Measurements from ENCODE around the gene MAN1C1.

MAN1C1 gene

GRCh38 chr1:25615563-25616094, 962 bp upstream of the MAN1C1 start:
- Histone ChIP-seq H3K9me3 (ENCODE audit: insufficient read depth, low read length) (no peaks in the 10 kb centered on the region), H2AFZ (ENCODE audit: low read depth, low read length) (peak overlapping the region; percentile 64; the same call in 1 of the 2 replicates), H3K27ac (ENCODE audit: low read length) (no peak overlapping the region), H3K27me3 (ENCODE audit: low read depth, low read length) (peaks cover 61% of the 10 kb centered on the region), H3K4me3 (ENCODE audit: low read length) (peak overlapping the region; percentile 75), H3K36me3 (replicated peaks; ENCODE audit: low read depth, low read length) (no peaks in the 10 kb centered on the region), H3K9ac (ENCODE audit: low read length) (peak overlapping the region; percentile 56), H4K20me1 (ENCODE audit: insufficient read depth, low read length) (no peaks in the 10 kb centered on the region), H3K79me2 (ENCODE audit: low read length) (no peaks in the 10 kb centered on the region), H3K4me1 (ENCODE audit: low read length) (peaks cover 19% of the 10 kb centered on the region), H3K4me2 (ENCODE audit: low read length) (peak overlapping the region; percentile 77)
- TF ChIP-seq, protein P1, sequence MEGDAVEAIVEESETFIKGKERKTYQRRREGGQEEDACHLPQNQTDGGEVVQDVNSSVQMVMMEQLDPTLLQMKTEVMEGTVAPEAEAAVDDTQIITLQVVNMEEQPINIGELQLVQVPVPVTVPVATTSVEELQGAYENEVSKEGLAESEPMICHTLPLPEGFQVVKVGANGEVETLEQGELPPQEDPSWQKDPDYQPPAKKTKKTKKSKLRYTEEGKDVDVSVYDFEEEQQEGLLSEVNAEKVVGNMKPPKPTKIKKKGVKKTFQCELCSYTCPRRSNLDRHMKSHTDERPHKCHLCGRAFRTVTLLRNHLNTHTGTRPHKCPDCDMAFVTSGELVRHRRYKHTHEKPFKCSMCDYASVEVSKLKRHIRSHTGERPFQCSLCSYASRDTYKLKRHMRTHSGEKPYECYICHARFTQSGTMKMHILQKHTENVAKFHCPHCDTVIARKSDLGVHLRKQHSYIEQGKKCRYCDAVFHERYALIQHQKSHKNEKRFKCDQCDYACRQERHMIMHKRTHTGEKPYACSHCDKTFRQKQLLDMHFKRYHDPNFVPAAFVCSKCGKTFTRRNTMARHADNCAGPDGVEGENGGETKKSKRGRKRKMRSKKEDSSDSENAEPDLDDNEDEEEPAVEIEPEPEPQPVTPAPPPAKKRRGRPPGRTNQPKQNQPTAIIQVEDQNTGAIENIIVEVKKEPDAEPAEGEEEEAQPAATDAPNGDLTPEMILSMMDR (IDR thresholded peaks at IDR 0.05; ENCODE audit: low read depth, low read length), result no peak
- no peak for TF ChIP-seq EZH2phosphoT487 (IDR thresholded peaks at IDR 0.05; ENCODE audit: low read depth)

DNA sequence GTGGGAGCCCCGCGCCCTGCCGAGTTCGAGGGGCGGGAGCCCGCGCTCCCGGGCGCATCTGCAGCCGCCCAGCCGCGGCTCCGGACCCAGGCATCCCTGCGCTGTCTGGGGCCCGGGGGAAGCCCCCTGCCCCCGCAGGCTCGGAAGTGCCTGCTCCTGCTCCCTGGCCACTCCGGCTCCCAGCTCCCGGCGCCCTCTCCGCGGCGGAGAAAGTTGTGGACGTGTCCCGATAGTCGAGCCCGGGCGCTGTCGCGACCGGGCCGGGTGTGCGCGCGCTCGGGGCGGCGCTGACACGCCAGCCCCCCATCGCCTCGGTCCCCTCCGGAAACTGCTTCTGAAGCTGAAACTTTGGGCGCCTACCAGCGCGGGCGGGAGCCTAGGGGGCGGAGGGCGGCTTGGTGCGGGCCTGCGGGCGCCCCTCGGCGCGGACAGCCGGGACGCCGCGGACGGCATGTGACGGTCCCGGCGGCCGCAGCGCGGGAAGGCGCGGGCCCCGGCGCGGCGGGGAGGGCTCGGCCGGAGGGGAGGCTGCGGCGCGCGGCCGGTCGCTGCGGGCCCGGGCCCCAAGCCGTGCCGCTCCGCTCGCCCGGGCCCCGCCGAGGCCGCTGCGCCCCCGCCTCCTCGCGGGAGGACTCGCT, 515 bp downstream of the MAN1C1 start:
- H3K36me3 ChIP-seq (replicated peaks; ENCODE audit: low read depth, low read length), result no peaks in the 10 kb centered on the region
- peak overlapping the region; percentile 42 for H3K9ac ChIP-seq (ENCODE audit: low read length)
- no peak overlapping the region for H3K27ac ChIP-seq (ENCODE audit: low read length)
- peaks cover 54% of the 10 kb centered on the region for H3K27me3 ChIP-seq (ENCODE audit: low read depth, low read length)
- H3K4me1 ChIP-seq (ENCODE audit: low read length), result peaks cover 19% of the 10 kb centered on the region
- H3K4me2 ChIP-seq (ENCODE audit: low read length), result peak overlapping the region; percentile 76
- TF ChIP-seq, protein P1 (IDR thresholded peaks at IDR 0.05; ENCODE audit: low read depth, low read length), result no peak
- TF ChIP-seq EZH2phosphoT487 (IDR thresholded peaks at IDR 0.05; ENCODE audit: low read depth), result no peak
- no peaks in the 10 kb centered on the region for H3K79me2 ChIP-seq (ENCODE audit: low read length)
- H2AFZ ChIP-seq (ENCODE audit: low read depth, low read length), result no peak overlapping the region
- H3K9me3 ChIP-seq (ENCODE audit: insufficient read depth, low read length), result no peaks in the 10 kb centered on the region
- peak overlapping the region; percentile 77 for H3K4me3 ChIP-seq (ENCODE audit: low read length)
- no peaks in the 10 kb centered on the region for H4K20me1 ChIP-seq (ENCODE audit: insufficient read depth, low read length)

DNA sequence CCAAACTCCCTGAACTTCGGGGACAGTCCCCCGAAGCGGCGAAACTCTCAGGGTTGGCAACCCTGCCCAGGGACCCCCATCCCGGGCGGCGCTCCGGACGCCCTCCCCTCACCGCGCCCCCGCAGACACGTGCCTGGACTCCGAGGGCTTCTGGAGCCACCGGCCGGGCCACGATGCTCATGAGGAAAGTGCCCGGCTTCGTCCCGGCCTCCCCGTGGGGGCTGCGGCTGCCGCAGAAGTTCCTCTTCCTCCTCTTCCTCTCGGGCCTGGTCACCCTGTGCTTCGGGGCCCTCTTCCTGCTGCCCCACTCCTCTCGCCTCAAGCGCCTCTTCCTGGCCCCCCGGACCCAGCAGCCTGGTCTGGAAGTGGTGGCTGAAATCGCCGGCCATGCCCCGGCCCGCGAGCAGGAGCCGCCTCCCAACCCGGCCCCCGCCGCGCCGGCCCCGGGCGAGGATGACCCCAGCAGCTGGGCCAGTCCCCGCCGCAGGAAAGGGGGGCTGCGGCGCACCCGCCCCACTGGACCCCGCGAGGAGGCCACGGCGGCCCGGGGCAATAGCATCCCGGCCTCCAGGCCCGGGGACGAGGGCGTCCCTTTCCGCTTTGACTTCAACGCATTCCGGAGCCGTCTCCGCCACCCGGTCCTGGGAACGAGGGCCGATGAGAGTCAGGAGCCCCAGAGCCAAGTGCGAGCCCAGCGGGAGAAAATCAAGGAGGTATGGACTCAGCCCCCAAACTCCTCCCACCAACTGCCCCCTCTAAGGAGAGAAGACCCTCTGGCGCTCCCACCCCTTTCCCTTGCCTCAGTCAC, 1.2 kb downstream of the MAN1C1 start:
- Histone ChIP-seq H3K27ac (ENCODE audit: low read length) (no peak overlapping the region), H3K4me3 (ENCODE audit: low read length) (peak overlapping the region; percentile 68), H3K4me1 (ENCODE audit: low read length) (peaks cover 19% of the 10 kb centered on the region), H3K9me3 (ENCODE audit: insufficient read depth, low read length) (no peaks in the 10 kb centered on the region), H3K36me3 (replicated peaks; ENCODE audit: low read depth, low read length) (no peaks in the 10 kb centered on the region), H3K9ac (ENCODE audit: low read length) (no peak overlapping the region), H4K20me1 (ENCODE audit: insufficient read depth, low read length) (no peaks in the 10 kb centered on the region), H3K79me2 (ENCODE audit: low read length) (no peaks in the 10 kb centered on the region), H3K27me3 (ENCODE audit: low read depth, low read length) (peaks cover 52% of the 10 kb centered on the region), H3K4me2 (ENCODE audit: low read length) (peak overlapping the region; percentile 72), H2AFZ (ENCODE audit: low read depth, low read length) (no peak overlapping the region)
- TF ChIP-seq, protein P1 (IDR thresholded peaks at IDR 0.05; ENCODE audit: low read depth, low read length), result no peak
- no peak for TF ChIP-seq EZH2phosphoT487 (IDR thresholded peaks at IDR 0.05; ENCODE audit: low read depth)

GRCh38 chr1:25618433-25618808, 1.8 kb downstream of the MAN1C1 start:
- Histone ChIP-seq H3K27me3 (ENCODE audit: low read depth, low read length) (peaks cover 51% of the 10 kb centered on the region), H3K79me2 (ENCODE audit: low read length) (no peaks in the 10 kb centered on the region), H4K20me1 (ENCODE audit: insufficient read depth, low read length) (no peaks in the 10 kb centered on the region), H3K36me3 (replicated peaks; ENCODE audit: low read depth, low read length) (no peaks in the 10 kb centered on the region), H3K4me1 (ENCODE audit: low read length) (peaks cover 19% of the 10 kb centered on the region), H2AFZ (ENCODE audit: low read depth, low read length) (no peak overlapping the region), H3K4me3 (ENCODE audit: low read length) (no peak overlapping the region), H3K9me3 (ENCODE audit: insufficient read depth, low read length) (no peaks in the 10 kb centered on the region), H3K27ac (ENCODE audit: low read length) (no peak overlapping the region), H3K9ac (ENCODE audit: low read length) (no peak overlapping the region), H3K4me2 (ENCODE audit: low read length) (no peak overlapping the region)
- TF ChIP-seq, protein P1 (IDR thresholded peaks at IDR 0.05; ENCODE audit: low read depth, low read length), result no peak
- no peak for TF ChIP-seq EZH2phosphoT487 (IDR thresholded peaks at IDR 0.05; ENCODE audit: low read depth)

All from OCI-LY3 (cell line).